ENCODE measurements around the gene CDK18.

Gene CDK18

DNA sequence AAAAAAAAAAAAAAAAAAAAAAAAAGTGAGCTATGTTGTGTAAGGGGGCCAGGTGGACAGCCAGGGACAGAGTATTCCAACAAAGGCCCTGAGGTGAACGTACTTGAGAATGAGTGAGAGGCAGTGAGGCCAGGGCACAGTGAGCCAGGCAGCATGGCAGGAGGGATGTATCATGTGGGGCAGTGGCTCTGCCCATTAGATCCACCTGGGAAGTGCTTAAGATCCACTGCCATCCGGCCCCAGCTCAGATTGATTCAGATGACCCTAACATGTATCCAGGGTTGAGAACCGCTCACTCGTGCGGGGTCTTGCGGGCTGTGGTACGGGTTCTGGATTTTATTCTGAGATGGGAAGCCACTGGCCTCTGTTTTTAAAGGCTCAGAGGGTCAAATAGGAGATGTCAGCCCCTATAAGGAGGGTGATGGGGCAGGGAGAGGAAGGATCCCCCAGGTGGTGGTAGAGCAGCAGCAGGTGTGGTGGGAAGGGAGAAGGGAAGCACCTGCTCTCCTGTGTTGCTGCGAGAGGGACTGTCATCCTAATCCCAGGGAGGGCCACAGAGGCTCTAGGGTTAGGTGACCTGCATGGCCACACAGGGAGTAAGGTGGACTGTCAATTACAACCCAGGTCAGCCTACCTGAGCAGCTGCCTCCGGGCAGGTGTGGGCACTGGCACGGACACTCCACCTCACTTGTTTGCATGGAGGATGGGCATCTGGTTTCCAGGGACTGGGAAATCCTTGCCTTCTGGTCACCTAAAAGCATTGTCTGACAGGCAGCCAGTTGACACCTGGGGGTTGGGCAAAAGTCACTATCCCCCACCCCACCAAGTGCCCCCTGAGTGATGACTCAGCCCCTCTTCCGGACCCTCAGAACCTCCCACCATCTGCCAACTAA lies 31.6 kb downstream of the CDK18 start:
- no peak for TF ChIP-seq CTCF (IDR thresholded peaks at IDR 0.05; ENCODE audit: low read depth, low read length)
- H3K4me3 ChIP-seq (ENCODE audit: low read depth, low read length): no peak overlapping the region

- no peak overlapping the region for H3K4me3 ChIP-seq (ENCODE audit: low read depth, low read length)
Observed at GRCh38 chr1:205536759-205537361, 32.4 kb downstream of the CDK18 start.

DNA sequence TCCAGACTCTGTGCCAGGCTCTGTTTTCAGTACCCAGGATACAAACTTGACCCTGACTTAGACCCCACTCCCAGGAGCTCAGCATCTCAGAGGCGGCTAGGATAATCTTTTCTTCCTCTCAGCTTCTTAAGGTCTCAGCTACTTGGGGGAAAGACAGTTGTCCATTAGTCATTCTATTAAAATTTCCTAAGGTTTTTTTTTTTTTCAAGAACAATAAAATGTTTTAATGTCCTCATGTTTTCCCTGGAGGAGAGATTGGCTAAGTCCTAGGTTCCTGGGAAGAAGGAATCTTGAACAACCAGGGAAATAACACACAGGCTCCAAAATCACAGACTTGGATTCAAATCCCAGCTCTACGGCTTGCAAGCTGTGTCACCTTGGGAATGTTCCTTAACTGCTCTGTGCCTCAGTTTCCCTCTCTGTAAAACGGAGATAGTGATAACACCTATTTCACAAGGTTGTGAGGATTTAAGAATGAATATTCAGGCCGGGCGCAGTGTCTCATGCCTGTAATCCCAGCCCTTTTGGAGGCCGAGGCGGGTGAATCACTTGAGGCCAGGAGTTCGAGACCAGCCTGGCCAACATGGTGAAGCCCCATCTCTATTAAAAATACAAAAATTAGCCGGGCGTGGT lies 33.0 kb downstream of the CDK18 start:
- TF ChIP-seq CTCF (IDR thresholded peaks at IDR 0.05; ENCODE audit: low read depth, low read length): no peak

More at GRCh38 chr1:205536759-205537361, 32.4 kb downstream of the CDK18 start:
- TF ChIP-seq CTCF (IDR thresholded peaks at IDR 0.05; ENCODE audit: low read depth, low read length): no peak

GRCh38 chr1:205538235-205538840 lies 33.9 kb downstream of the CDK18 start:
- H3K4me3 ChIP-seq (ENCODE audit: low read depth, low read length): no peak overlapping the region
- TF ChIP-seq CTCF (IDR thresholded peaks at IDR 0.05; ENCODE audit: low read depth, low read length): no peak

More for the DNA sequence above, 33.0 kb downstream of the CDK18 start:
- H3K4me3 ChIP-seq (ENCODE audit: low read depth, low read length): no peak overlapping the region

- no peak overlapping the region for H3K4me3 ChIP-seq (ENCODE audit: low read depth, low read length)
- TF ChIP-seq CTCF (IDR thresholded peaks at IDR 0.05; ENCODE audit: low read depth, low read length): no peak
Observed at GRCh38 chr1:205541161-205541886, 36.9 kb downstream of the CDK18 start.

DNA sequence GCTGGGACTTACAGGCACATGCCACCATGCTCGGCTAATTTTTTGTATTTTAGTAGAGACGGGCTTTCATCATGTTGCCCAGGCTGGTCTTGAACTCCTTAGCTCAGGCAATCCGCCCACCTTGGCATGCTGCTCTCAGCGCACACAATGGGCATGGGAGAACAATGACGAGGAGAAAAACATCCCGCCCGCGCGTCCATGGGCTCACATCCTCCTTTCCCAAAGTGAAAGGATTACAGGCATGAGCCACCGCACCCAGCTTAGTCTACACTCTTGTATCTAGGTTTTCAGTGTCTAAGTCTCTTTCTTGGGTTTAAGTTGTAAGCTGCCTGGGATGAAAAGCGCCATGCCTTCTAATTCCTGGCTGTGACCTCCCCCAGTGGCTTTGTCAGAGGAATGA lies 37.9 kb downstream of the CDK18 start:
- H3K4me3 ChIP-seq (ENCODE audit: low read depth, low read length): no peak overlapping the region
- TF ChIP-seq CTCF (IDR thresholded peaks at IDR 0.05; ENCODE audit: low read depth, low read length): no peak
